ENCODE measurements around the gene TNFAIP8L3.
A peak's percentile ranks its signal among the peaks of the same experiment; 100 is the strongest.

Gene TNFAIP8L3

DNA sequence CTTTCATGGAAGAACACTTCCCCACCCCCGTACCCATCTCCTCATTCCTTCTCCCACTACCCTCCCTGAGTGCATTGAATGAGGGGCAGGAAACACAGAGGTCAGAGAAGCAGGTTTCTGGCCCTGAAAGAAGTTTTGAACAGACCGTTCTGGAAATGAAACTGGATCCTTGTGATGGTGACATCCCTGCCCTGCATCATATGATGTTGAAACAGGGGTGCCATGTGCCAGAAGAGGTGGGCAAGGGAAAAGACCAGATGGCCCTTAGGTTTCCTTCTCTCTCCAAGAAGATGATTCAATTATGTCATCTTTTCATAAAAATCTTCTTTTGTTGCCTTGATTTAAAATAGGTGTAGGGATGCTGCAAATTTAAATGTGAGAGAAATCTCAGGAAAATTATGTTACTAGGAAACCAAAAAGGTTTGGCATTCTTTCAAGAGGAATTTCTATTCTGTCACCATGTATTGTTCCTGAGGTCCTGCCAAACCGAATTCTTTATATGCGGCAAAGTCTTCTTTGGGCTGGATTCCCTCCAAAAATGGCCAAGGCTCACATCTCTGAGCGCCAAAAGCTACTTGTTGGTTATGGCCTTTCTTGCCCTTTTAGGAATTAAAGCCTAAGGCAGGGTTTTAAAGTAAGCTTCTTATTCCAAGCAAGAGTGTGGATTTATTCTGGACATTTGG is 19.9 kb upstream of the TNFAIP8L3 start:
- DNase-seq, result peak; percentile 59

DNA sequence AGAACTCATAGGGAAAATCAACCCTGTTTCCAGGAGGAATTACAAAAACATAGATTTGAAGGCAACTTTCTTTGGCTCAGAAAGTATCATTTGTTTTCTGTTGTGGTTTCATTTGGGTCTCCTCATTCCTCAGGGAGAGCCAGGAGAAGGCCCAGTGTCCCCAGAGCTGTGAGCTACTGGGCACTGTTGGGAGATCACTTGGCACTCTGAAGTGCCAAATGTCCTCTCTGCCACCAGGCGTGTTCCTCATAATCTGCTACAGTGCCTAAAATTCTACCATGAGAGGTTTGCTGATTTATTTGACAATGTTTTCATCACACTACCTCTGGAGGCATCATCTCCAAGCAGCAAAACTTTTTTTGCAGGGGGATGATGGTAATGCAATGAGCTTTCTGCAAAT is 17.4 kb upstream of the TNFAIP8L3 start:
- no peak for DNase-seq

DNA sequence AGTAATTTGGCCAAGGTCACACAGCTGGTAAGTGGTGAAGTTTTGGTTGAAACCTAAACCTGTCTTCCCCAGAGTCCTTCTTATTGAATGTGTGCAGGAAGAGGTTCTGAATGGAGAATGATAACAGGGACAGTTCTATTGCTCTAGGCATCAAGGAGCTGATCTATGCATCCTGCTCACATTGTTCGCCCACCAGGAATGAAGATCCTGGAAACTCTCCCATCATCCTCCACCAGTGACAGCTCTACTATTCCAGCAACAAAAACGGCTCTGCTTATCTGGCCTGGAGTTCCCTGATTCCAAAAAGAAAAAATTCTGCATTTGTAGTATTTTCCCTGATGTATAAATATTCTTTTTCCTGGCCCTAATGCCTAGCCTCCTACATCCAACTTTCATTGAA is 16.4 kb upstream of the TNFAIP8L3 start:
- DNase-seq, result peak; percentile 34

DNA sequence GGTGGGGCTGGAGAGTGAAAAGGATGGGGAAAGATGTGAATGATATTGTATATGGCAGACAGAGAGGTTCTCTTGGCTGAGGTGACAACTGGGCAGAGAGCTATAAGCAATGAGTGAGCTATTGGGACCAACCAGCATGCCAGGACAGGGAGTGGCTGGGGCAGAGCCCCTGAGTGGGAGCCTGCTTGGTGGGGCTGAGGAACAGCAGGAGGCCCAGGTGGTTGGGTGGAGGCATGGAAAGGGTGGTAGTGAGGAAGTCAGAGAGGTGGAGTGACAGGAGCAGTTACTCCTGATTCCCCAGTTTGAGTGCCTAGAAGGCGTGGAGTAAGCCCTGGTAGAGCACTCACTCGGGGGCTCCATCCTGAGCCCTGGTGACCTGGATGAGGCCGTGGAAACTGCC is 15.5 kb upstream of the TNFAIP8L3 start:
- DNase-seq, result no peak

DNA sequence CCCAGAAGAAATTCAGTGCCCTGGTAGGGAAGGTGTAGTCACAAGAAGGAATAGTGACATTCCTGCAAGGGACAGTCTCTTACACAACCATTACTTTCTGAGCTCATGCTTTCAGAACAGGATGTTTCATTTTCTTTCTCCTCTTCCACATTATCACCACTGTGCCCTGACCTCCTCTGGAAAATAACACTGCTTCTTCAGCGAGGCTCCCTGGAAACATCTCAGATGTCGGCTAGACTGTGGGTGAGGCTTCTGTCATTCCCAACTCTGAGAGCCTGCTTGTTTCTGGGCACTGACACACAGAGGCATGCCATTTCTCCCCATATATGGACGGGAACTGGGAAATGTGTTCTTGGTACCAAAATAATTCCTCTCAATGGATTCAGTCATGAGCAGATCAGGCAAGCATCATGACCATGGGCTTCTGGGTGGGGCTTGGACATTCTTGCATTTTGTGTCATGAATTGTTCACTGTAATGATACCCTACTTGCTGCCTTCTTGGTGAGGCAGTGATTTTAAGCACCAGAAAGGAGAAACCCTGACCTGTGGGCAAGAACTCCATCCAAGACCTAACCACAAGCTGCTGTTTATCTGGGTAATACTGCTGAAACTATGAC is 14.3 kb upstream of the TNFAIP8L3 start:
- DNase-seq, result peak; percentile 89

DNA sequence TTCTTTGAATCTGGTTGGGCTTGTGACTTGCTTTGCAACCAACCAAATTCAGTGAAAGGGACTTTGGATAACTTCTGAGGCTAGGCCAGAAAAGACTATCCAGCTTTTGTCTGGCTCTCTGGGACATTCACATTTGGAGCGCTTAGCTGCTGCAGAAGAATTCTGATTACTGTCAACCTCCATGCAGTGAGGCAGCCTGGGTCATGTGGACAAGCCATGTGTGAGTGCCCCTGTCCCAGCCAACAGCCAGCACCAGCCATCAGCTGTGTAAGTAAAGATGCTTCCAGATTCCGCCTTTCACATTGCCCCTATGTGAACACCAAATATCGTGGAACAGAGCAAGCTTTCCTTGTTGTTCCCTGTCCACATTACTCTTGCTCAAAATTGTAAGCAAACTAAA is 12.9 kb upstream of the TNFAIP8L3 start:
- no peak for DNase-seq

DNA sequence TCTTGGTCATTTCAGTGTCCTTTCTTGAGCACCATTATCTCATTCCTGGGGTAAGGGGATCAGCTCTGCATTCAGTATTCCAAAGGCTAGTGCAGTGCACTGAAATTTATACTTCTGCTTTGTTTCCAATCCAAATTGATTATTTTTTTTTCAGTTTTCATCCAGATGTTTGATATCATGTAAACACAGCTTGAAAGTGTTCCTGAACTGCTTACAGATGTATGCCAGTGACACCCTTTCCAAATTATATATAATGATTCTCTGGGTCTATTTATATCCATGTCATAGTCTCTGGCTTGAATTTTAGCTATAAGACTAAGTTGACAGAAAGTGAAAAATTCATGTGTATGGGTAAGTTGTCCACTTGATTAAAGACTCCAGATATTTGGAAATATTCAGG is 11.8 kb upstream of the TNFAIP8L3 start:
- no peak for DNase-seq

DNA sequence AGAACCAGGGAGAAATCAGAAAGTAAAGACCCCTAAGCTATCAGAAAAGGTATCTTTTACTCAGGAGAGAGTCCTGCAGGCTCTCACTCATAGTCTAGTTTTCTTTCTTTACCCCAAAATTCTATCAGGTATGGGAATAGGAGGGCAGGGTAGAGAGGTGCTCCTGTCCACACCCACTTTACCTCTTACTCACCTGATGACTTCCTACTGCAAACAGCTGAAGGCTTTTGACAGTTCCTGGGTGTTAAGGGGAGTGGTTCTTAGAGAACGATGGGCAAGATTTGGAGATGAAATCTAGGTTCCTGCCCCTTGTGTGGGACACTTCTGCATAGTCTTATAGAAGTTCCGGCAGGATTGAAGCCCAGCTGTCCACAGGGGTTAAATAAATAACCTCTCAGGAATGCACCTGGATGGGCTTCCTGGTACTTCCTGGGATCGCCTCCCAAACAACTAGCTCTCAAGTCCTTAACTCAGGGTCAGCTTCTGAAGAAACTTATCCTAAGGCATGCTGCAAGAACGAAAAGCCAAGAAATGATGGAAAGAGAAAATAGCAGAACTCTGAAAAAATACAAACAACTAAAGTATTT is 10.8 kb upstream of the TNFAIP8L3 start:
- DNase-seq, result no peak

DNA sequence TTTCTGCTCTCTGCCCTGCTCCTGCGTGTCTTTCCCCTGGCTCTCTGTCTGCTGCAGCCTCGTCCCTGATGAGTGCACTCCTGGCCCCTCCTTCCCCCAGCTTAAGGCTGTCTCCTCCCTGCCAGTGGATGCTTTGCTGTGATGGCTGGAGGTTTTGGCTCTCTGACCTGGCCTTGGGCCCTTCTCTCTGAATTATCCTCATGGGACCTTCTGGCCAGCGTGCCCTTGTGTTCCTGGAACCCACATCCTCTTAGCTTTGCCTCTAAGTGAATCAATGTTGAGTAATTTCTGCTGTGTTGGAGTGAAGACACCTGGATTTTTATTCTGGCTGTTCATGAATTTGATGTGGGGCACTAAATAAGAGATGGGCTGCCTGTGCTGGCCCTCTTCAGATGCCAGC is 9.8 kb upstream of the TNFAIP8L3 start:
- DNase-seq, result peak; percentile 83

DNA sequence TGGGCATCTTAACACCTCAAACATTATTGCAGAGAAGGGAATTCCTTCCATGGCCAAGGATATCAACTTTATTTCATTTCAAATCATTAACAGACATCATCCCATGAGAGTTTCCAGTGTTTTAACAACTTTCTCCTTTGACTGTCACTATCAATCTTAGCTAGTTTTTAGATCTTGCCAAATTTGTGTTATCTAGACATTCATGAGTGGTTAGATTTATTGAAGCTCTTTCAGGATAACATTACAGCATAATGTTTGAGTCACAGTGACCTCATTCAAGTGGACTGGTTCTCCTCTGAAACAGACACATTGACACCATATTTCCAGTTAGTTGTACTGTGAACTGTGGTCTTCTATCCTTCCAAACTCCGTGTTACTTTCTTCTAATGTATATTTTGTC is 8.6 kb upstream of the TNFAIP8L3 start:
- peak; percentile 91 for DNase-seq

DNA sequence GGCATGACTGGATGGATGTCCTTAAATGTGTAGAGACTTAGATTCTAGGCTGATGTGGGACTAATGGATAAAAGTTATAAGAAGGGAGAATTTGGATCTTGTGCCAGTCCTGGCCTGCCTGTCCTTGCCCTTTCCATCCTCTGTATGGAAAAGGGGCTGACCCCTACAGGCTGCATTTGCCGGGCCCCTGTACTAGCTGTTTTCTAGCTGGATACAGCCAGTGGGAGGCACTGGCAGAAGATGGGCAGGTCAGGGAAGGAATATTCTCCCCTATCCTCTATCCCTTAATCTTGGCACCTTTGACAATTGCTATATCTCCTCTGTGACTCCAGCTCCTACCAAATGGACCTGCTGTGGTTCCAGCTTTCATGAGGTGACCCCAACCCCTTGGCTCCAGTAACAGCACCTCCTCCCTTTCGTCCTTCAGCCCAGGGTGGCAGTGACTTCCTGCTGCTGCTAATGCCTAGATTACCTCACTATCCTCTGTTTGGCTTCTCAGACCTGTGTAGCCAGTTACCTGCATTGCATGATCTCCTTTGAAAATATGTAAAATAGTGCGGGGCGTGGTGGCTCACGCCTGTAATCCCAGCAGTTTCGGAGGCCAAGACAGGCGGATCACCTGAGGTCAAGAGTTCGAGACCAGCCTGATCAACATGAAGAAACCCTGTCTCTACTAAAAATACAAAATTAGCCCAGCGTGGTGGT is 6.2 kb upstream of the TNFAIP8L3 start:
- DNase-seq, result no peak

DNA sequence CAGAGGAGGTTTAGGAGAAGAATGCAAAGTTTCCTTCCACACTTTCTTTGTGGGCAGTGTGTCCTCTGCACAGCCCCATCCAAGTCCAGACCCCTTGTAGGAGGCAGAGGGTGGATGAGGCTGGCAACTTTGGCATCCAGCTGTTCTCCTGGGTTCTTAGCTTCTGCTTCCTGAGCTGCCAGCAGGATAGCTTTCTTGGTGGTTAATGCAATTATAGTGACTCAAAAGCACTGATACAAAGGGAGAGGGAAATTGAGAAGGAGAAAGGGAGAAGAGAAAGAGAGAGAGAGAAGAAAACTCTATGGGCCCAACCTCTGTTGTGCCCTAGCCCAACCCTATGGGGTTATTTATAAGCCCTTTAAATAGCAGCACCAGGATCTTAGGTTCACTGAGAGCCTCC is 4.5 kb upstream of the TNFAIP8L3 start:
- no peak for DNase-seq

DNA sequence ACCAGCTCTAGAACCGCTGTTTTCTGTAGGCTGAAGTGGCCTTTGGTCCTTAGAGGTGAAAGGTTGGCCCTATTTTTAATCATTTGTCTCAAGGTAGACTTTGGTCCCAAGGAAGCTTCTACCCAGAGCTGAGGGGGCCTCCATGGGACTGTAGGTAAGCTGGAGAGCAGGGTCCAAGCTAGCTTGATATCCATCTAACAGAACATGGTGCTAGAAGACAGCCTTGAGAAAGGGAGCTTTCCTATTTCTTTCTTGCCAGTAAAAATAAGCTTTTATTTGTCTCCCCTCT is 3.6 kb upstream of the TNFAIP8L3 start:
- DNase-seq, result no peak

DNA sequence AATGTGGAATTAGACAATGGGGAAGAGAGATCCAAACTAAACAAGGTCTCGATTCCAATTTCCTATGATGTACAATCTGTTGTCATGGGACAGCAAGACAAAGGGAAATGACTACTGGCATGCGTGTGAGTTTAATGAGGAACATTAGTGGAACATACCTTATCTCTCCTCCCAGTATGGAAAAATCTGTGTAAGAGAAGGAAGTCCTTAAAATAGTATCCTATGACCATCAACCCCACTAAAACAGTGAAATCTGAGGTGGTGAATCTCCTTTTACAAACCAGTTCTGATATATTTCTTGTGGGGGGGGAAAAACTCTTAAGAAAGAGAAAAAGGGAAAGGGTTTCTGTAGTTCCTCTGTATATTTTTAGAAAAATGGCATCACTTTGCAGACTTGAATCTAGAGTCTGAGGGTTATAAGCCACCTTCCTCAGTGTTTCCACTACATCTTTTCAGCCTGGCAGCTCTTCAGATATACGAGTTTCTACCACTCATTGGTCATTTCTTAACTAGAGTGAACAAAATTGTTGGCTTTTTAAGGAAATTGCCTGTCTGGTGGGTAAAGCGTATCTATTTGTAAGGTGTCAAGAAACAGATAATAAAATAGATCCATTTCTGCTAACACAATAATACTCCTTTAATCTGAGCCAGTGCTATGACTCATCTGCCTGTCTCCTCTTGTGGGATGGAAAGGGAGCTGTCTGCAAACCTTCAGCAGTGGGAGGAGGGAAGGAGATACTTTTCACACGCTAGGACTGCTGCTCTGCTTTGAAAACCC is 3.0 kb upstream of the TNFAIP8L3 start:
- DNase-seq, result peak; percentile 72

DNA sequence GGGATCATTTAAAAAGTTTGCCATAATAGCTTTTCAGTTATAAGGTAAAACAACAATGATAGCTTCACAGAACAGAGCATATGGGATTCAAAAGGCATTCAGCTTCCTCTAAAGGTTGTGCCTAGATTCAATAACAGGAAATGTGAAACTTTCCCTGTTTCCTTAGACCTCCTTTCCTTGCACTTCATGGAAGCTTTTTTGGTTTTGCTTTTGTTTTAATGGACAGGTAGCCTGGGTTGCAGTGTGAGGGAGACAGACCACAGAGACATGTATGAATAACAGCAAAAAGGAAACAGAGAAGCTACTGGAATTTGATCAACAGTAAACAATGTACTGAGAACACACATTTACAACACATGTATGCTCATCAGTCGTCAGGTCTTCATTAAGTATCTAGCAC is 2.3 kb upstream of the TNFAIP8L3 start:
- DNase-seq, result no peak

DNA sequence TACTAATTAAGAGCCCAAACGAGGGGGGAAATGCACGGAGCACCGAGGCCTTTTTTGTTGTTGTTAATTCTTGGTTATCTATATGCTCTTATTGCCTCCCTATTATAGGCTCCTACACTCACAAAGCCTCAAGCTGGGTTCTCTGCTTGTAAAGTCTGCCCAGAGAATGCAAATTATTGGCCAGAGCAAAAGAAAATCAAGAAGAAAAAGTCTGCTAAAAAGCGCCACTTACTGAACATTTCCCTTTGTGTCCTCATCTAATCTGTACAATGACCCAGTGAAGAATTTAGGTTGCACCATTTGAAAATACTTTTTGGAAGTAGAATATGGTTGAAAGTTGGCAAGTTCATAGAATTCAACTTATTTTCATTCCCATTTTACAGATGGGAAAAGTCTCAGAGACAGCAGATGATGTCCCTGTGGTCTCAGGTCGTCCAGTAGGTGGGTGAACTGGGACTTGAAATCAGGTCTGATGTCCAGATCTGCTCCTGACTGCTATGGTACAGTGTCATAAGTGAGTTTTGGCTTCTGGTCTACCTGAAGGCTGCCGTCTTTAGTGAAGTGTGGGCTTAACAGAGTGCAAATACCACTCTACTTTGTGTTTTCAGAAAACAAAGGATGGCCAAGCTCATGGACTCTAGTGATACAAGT is 1.1 kb upstream of the TNFAIP8L3 start:
- DNase-seq, result no peak

DNA sequence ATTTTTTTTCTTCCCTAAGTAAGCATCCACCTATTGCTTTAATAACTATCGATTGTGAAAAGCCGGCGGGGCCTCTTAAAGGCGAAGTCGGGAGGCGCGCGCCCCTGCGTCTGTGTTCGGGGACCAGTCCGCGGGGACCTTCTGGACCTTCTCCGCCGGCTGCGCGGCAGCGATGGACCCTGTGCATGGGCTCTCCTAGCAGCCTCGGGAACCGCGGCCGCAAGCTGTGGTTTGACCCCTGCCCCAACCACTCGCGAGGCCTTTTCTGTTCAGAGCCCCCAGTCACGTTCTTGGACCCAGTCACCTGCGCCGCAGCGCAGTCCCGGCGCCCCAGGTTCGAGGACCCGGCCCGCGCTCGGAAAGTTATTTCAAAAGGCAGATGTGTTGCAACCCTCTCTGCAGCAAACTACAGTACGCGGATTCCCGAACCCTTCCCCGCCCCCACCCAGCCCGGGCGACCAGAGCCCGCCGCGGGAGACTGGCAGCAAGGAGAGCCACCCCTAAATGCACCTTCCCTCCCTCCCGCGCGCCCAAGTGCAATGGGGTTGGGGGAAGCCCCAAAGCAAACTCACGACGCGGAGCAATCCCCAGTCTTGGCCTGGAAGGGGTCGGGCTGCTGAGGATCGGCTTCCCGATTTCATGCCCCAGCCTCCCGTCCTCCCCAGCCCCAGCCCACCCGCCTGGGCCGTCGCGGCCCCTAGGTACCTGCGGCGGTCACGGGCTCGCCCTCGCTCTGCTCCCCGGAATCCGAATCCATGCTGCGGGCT is 684 bp downstream of the TNFAIP8L3 start:
- DNase-seq, result no peak

DNA sequence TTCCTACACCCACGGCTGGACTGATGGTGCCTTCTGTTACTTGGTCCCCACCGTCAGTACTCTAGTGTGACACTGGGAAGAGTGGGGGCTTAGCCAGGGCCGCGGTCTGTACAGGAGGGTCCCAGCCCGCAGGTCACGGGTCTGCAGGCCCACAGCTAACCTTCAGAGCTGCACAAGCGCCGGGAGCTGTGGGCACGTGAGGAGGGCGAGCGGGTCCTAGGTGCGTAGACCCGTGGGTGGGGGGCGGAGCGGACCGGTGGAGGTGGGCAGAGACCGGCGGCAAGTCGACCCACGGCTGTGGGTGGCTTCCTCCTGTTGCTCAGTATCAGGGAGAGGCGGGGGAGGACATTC is 1.2 kb downstream of the TNFAIP8L3 start:
- no peak for DNase-seq

DNA sequence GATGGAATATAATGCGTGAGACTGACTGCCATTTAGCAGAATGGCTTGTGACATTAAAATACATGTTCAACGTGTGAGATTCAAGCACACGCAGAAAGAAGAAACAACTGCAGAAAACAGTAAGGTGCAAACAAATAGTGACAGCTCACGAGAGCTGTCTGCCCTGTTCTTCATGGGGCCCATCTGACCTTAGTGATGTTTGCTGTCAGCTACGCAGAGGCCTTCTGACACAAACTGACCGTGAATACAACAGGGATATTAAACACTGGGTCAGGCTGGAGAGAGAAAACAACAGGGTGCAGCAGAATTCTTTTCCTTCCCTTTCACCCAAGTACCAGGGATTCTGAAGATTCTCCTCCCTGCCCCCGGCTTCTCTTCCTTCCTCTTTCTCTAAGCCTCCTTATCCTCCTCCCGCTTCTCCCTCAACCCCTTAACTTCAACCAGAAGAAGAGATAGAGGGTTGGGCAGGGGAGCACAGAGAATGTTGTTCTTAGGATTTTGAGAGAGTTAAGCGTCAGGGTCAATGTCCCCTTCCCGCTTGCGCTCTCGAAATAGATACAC is 2.1 kb downstream of the TNFAIP8L3 start:
- no peak for DNase-seq

DNA sequence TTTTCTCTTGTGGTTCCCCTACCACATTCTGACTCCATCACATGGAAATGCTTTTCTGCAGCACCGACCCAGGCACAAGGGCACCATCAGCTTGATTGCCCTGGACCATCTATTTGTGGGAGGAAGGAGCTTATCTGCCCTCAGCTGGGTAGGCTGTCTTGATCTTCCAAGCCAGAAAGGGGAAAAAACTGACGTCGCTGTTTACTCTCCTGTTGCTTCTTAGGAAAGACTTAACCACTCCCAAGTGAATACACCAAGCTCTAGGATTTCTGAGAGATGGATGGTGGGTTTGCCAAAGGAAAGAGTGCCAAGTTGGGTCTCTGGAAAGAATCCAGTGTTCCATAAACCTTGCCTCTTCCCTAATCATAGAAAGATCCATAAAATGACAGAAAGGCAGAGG is 4.0 kb downstream of the TNFAIP8L3 start:
- DNase-seq, result no peak

DNA sequence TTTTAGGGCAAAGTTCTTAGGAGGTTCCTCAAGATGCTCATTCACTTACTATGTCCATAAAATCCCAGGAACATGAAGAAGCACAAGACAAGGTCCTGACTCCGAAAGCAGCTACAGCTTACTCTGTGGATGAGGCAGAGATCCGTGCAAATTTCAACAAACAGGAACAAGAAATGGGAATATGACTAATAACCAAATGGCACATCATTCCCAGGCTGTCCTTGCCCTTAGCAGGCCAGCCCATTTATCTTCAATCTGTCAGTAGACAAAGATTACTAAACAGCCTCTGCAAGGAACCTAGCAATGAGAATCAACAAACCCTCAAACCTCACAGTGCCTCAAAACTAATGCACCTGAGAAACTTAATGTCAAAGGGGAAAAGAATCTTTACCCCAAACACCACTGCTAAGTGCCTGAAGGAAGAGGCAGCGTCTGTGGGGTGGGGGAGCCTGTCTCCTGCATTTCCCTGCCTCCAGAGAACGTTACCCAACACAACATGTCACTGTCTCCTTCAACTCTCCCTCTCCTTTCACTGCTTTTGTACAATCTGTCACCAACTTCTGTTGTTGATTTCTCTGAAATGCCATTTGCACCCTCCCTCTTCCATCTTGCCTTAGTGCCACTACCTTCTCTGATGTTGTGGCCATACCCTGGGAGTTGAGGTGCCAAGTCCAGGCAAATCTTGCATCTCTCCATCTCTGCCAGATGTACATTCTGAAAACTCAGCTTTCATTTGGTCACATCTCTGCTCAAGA is 4.8 kb downstream of the TNFAIP8L3 start:
- no peak for DNase-seq
